Stimulated activated CD4-positive, alpha-beta T cell treated with anti-CD3 and anti-CD28 coated beads, Interleukin-12 subunit alpha, Interleukin-12 subunit beta, amount 100 ng/mL, for 48 hours (primary cell): ENCODE measurements around the gene SWT1.

Experiments
- DNase-seq, 3 donors: peaks; one replicate each; pipeline ENCODE4 v3.0.0-alpha.2; 2020; ENCODE audit warnings: low read depth in 2 of 3, low spot score in 1 of 3

Gene SWT1

GRCh38 chr1:185284533-185285276, 127.7 kb downstream of the SWT1 start:
- no peak for DNase-seq

DNA sequence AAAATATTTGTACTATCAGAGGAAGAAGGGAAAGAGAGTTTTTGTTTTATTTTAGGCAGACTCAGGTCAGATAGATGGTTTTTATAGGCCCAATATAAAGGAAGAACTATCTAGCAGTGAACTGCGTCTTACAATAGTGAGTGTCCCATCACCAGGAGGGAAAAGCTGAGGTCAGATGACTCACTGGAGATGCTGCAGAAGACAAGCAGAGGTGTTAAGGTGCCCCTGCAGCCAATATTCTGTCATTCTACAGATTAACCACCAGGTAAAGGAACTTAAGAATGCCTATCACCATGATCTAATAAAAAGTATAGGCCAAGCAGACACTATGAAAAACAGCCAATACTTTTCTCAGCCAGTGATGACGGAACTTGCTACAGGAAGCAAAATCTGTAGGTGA, 130.5 kb downstream of the SWT1 start:
- no peak for DNase-seq

DNA sequence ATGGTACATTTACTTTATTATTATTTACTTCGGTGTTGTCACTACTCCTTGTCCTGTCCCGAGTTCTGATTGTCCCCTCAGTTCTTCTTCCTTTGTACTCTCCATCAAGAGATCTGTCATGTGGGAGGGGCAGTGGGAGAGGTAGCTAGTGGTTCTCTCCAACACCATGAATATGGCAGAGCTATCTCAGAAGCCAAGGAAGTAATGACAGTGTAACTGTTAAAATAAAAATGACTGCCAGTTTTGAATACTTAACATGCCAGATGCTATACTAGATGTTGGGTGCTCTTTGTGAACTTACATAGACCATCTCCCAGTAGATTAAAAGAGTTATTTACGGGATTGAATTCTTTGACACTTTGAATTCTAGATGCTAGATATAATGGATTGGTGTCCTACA, 131.5 kb downstream of the SWT1 start:
- no peak for DNase-seq

- no peak for DNase-seq
Observed at GRCh38 chr1:185289880-185290279, 132.9 kb downstream of the SWT1 start.

DNA sequence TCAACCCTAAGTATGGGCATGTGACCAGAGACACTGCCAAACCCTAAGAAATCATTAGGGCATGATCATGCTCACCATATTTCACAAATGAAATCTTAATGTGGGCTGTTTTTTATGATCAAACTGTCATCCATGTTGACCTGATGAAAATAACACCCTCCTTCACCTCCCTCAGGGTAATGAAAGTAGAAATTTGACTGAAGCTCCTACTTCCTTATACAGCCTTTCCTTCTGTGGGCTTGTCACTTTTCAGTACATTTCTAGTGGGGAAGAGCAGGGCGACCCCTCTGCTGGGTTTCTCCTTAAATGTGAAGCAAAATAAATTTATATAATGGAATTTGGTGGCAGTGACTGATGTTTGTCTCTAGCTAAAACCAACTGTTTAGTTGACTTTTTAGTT, 134.2 kb downstream of the SWT1 start:
- DNase-seq = no peak

- DNase-seq = no peak
Observed at GRCh38 chr1:185291652-185292051, 134.7 kb downstream of the SWT1 start.

- no peak for DNase-seq
Observed at GRCh38 chr1:185292237-185292636, 135.3 kb downstream of the SWT1 start.

- DNase-seq = no peak
Observed at GRCh38 chr1:185293967-185294542, 137.1 kb downstream of the SWT1 start.

DNA sequence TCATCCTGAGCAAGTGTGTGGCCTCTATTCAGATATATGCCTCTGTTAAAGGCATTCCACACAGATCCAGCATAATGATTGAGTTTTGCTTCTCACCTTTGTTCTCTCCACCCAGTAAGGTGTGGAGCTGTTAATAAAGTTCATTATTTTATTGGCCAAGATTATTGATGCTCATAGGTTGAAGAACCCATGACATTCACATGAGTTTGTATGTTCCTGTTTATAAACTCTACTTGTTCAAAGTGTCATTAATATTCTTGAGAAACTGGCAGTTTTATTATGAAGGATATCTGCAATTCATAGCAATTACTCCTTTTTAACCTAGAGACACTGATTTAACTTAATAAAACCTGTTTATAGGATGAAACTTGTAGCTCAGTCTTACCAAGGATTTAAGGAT, 138.1 kb downstream of the SWT1 start:
- no peak for DNase-seq

GRCh38 chr1:185297982-185298381, 141.0 kb downstream of the SWT1 start:
- no peak for DNase-seq

DNA sequence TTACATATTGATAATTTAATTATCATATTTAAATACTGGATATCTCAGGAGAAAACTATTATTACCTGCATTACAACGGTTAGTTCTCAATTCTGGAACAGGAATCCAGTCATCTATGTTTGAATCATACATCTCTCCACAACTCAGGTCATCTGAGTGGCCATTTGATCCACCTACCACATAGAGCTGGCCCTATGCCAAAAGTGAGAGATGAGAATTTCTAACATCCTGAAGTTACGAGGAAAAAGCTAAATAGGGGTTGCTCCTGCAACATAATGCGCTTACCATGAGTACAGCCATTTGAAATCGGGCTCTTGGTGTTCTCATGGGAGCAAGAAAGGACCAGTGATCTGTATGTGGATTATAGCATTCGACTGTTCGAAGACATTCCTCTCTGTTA, 143.2 kb downstream of the SWT1 start:
- no peak for DNase-seq

DNA sequence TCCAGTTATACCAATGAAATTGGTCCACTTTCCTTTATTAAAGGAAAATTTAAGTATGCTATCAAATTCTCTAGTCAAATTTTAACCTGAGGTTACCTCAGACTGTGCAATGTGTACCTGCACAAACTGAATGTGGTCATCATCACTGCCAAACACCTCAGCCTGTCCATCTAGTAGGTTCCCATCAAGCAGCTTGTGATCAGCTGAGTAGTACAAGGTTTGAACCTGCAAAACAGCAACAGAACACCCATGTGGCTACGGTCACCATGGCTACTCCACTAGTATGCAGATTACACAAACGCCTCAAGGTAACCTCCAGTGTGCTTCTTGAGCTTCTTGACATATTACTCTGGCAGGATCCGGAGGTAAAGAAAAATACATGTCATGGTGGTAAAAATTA, 148.5 kb downstream of the SWT1 start:
- DNase-seq = no peak

- DNase-seq = no peak
Observed at GRCh38 chr1:185308126-185308525, 151.2 kb downstream of the SWT1 start.

DNA sequence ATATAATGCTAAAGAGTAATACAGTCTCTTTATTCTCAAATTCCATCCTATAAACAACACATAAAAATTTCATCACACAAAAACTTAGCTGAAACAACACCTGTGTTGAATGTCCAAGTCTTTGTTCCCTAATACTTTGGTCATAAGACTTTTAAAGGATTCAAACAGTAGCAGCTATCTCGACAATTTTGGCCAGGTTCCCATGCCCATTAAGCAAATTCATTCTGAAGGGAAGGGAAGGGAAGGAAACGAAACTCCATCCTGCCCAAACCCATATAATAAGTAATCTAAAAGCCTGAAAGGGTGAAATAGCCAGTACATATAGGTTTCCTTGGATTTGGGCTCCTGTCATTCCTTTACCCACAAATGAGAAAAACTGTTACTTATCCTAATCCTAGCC, 152.6 kb downstream of the SWT1 start:
- DNase-seq = no peak

DNA sequence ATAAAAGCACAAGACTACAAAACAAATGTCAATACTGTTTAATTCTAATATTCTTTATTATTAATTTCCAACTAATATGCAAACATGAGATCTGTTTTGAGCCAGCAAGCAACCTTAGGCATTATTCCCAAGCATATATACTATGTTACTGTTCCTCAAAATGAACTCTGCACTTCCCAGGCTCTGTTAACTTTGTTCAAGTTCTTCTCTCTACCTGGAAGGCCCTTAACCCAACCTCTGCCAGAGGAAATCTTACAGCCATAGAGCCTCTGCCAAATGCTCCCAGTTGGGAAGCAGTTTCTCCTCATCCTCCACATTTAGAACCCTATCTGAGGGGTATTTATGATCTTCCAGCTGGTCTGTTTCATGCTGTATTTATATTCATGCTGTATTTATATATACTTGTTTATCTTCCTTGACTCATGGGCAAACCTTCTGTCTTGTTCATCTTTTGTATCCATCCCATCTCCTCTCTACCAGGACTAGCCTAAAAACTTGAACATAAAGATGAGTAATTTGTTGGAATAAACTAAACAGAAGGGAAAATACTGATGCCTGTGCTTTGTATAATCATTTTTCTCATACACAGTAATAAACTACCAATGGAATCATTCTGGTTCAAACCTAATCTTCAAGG, 154.7 kb downstream of the SWT1 start:
- DNase-seq = no peak

- no peak for DNase-seq
Observed at GRCh38 chr1:185312361-185313138, 155.6 kb downstream of the SWT1 start.

DNA sequence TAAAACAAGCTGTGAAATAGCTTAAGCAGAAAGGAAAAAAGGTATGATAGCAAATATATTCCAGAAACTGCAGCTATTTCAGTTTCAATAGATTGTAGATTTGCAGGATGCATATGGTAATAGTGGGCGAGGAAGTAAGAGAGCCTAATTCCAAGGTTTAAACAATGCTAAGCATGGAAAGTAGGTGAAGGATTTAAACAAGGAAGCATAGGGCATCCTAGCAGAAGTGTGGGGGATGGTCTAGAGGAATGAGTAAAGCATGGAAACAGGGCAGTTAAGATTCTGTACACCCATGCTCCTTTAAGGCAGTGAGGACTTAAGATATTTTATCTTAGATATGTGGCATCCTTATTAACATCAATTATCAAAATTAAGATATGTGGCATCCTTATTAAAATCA, 157.4 kb downstream of the SWT1 start:
- no peak for DNase-seq

- no peak for DNase-seq
Observed at GRCh38 chr1:185315445-185316071, 158.6 kb downstream of the SWT1 start.

- peak; percentile 80 to 90 (median 90) for DNase-seq
Observed at GRCh38 chr1:185316163-185317033, 159.4 kb downstream of the SWT1 start.
